Stomach (tissue), 4 donors: Measurements from ENCODE around the gene ADSS2.

ENCODE experiments used
- CTCF ChIP-seq, 7 experiments: fragments of 450-650 bp in 4 of 7; fragments of 200-600 bp in 3 of 7; sonication (generic) in 3 of 7; IDR thresholded peaks; one replicate each; pipeline ENCODE4 v1.5.1; 2016 to 2019; ENCODE audit warnings: antibody characterized with exemption in 7 of 7, control low read depth in 2 of 7, mild to moderate bottlenecking in 1 of 7
- EP300 ChIP-seq: sonication (generic); formaldehyde crosslinking; IDR thresholded peaks from one replicate; pipeline ENCODE4 v1.6.1; 2017; ENCODE audit warnings: antibody characterized with exemption
- POLR2A ChIP-seq, 4 donors: fragments of 450-650 bp; IDR thresholded peaks; one replicate each; pipeline ENCODE4 v1.6.1; 2016; ENCODE audit warnings: antibody characterized with exemption in 4 of 4, control low read depth in 2 of 4, mild to moderate bottlenecking in 1 of 4, moderate library complexity in 1 of 4

- TF ChIP-seq CTCF (IDR thresholded peaks at IDR 0.05) (no peak), EP300 (no peak), POLR2A (IDR thresholded peaks at IDR 0.05) (no peak)
Observed at GRCh38 chr1:244388961-244389360, 62.7 kb downstream of the ADSS2 start.
